Measurements from ENCODE around the gene NUDC. TPM values are rescaled to one million over a fixed set of nuclear protein-coding genes. Genes with fewer than 3 reads are reported as not detected.

The NUDC gene
- total and polyA plus RNA-seq, 9 of the 15 experiments (the other 6 are each of a cell fraction or from before 2014, with no cell fraction given), result 9.8 to 234 (median 149) TPM

GRCh38 chr1:26913754-26914619 lies 7.6 kb upstream of the NUDC start, which contains the start of gene NR0B2 (continued):
- TF ChIP-seq THRB (CRISPR knock-in tag; conservative IDR thresholded peaks at IDR 0.05) (no peak), MEF2D (tag; conservative IDR thresholded peaks at IDR 0.05; ENCODE audit: low read depth) (peak; percentile 39; the same call in 1 of the 2 replicates), PHF8 (IDR thresholded peaks at IDR 0.05; ENCODE audit: borderline replicate concordance, low read length) (peak; percentile 34; the same call in 1 of the 2 replicates), ETV1 (tag; conservative IDR thresholded peaks at IDR 0.05; ENCODE audit: low read depth) (no peak), ZNF717 (CRISPR knock-in tag; IDR thresholded peaks at IDR 0.05) (no peak), ZNF778 (CRISPR knock-in tag; IDR thresholded peaks at IDR 0.05) (no peak), XRCC3 (IDR thresholded peaks at IDR 0.05) (no peak), KAT2B (IDR thresholded peaks at IDR 0.05; ENCODE audit: low read depth, low read length) (no peak), GATA2 (CRISPR knock-in tag; IDR thresholded peaks at IDR 0.05) (peak; percentile 24; the same call in 1 of the 2 replicates), MEF2A (IDR thresholded peaks at IDR 0.05; ENCODE audit: control insufficient read depth, low read depth, low read length) (no peak), PTRF (tag; IDR thresholded peaks at IDR 0.05) (peak; percentile 42; the same call in 1 of the 2 replicates), HNRNPH1 (optimal IDR thresholded peaks at IDR 0.05; ENCODE audit: low read depth, low read length) (no peak), DDX20 (tag; IDR thresholded peaks at IDR 0.05; ENCODE audit: low read depth) (no peak), BCOR (IDR thresholded peaks at IDR 0.05) (no peak), SIN3B (IDR thresholded peaks at IDR 0.05; ENCODE audit: low read depth) (no peak), FIP1L1 (IDR thresholded peaks at IDR 0.05; ENCODE audit: low read depth, low read length, poor library complexity, severe bottlenecking) (no peak), ZBTB9 (CRISPR knock-in tag; IDR thresholded peaks at IDR 0.05) (no peak; the same call in none of the 2 replicates), BACH1 (tag; IDR thresholded peaks at IDR 0.05) (no peak), ID3 (CRISPR knock-in tag; IDR thresholded peaks at IDR 0.05) (no peak), ID3 (tag; IDR thresholded peaks at IDR 0.05) (peak; percentile 94), KAT8 (IDR thresholded peaks at IDR 0.05; ENCODE audit: low read depth) (no peak), MCM7 (IDR thresholded peaks at IDR 0.05) (no peak), ZNF253 (CRISPR knock-in tag; conservative IDR thresholded peaks at IDR 0.05) (no peak), BCL6 (CRISPR knock-in tag; IDR thresholded peaks at IDR 0.05) (peak; percentile 28; the same call in 1 of the 2 replicates), LCOR (CRISPR knock-in tag; IDR thresholded peaks at IDR 0.05) (no peak)
- TF ChIP-seq, protein P1, sequence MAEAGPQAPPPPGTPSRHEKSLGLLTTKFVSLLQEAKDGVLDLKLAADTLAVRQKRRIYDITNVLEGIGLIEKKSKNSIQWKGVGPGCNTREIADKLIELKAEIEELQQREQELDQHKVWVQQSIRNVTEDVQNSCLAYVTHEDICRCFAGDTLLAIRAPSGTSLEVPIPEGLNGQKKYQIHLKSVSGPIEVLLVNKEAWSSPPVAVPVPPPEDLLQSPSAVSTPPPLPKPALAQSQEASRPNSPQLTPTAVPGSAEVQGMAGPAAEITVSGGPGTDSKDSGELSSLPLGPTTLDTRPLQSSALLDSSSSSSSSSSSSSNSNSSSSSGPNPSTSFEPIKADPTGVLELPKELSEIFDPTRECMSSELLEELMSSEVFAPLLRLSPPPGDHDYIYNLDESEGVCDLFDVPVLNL (CRISPR knock-in tag; IDR thresholded peaks at IDR 0.05; ENCODE audit: low read depth), result no peak
